Neural progenitor cell (in vitro differentiated cells): ENCODE results near the gene CBFA2T3. TPM values are rescaled to one million over a fixed set of nuclear protein-coding genes. Genes with fewer than 3 reads are reported as not detected.

Experiments used
- DNase-seq: peaks from one replicate; pipeline ENCODE4 v3.0.0-alpha.2; 2016; ENCODE audit warnings: low spot score
- H2AFZ ChIP-seq: fragments of 200-600 bp; sonication (generic); replicated peaks from 2 replicates; pipeline ENCODE4 v1.6.1; 2016; ENCODE audit warnings: antibody characterized with exemption
- H3F3A ChIP-seq: fragments of 200-600 bp; sonication (generic); 2 replicates; pipeline ENCODE4 v1.6.1; 2016; ENCODE audit warnings: antibody characterized with exemption, low read depth
- H3K27ac ChIP-seq: fragments of 200-600 bp; sonication (generic); 2 replicates; pipeline ENCODE4 v1.5.1; 2016; ENCODE audit warnings: mild to moderate bottlenecking
- H3K27me3 ChIP-seq: fragments of 200-600 bp; sonication (generic); 2 replicates; pipeline ENCODE4 v1.6.1; 2016; ENCODE audit warnings: mild to moderate bottlenecking, moderate library complexity
- H3K36me3 ChIP-seq: fragments of 200-600 bp; sonication (generic); 2 replicates; pipeline ENCODE4 v1.5.1; 2016
- H3K4me1 ChIP-seq: fragments of 200-600 bp; sonication (generic); 2 replicates; pipeline ENCODE4 v1.6.1; 2016; ENCODE audit warnings: mixed run types
- H3K4me2 ChIP-seq: fragments of 200-600 bp; sonication (generic); 2 replicates; pipeline ENCODE4 v1.6.1; 2016
- H3K4me3 ChIP-seq: fragments of 200-600 bp; sonication (generic); 2 replicates; pipeline ENCODE4 v1.5.1; 2016
- H3K79me2 ChIP-seq: fragments of 200-600 bp; sonication (generic); 2 replicates; pipeline ENCODE4 v1.6.1; 2016; ENCODE audit warnings: low read depth
- H3K9ac ChIP-seq: fragments of 200-600 bp; sonication (generic); 2 replicates; pipeline ENCODE4 v1.6.1; 2016
- H3K9me3 ChIP-seq: fragments of 200-600 bp; sonication (generic); 2 replicates; pipeline ENCODE4 v1.5.1; 2016; ENCODE audit warnings: low read depth
- H4K20me1 ChIP-seq: fragments of 200-600 bp; sonication (generic); 2 replicates; pipeline ENCODE4 v1.6.1; 2016; ENCODE audit warnings: low read depth
- H3K27ac Mint-ChIP-seq: 3 replicates; pipeline ENCODE4 v1.8.0; 2021; ENCODE audit warnings: mixed read lengths
- H3K27me3 Mint-ChIP-seq: 2 replicates; pipeline ENCODE4 v1.8.0; 2022; ENCODE audit warnings: low read depth, mild to moderate bottlenecking, inconsistent platforms, moderate library complexity, mixed read lengths; ENCODE audit not compliant: insufficient read depth
- H3K36me3 Mint-ChIP-seq: 3 replicates; pipeline ENCODE4 v1.8.0; 2021; ENCODE audit warnings: mixed read lengths
- H3K4me1 Mint-ChIP-seq: 3 replicates; pipeline ENCODE4 v1.8.0; 2021; ENCODE audit warnings: mixed read lengths
- H3K4me3 Mint-ChIP-seq: 3 replicates; pipeline ENCODE4 v1.8.0; 2021; ENCODE audit warnings: mild to moderate bottlenecking, moderate library complexity, mixed read lengths
- H3K9me3 Mint-ChIP-seq: 3 replicates; pipeline ENCODE4 v1.8.0; 2020; ENCODE audit warnings: mixed read lengths
- CTCF ChIP-seq: fragments of 200-600 bp; sonication (generic); IDR thresholded peaks from 2 replicates; pipeline ENCODE4 v1.5.1; 2017; ENCODE audit warnings: antibody characterized with exemption, mild to moderate bottlenecking
- EZH2 ChIP-seq: fragments of 200-600 bp; sonication (generic); IDR thresholded peaks from 2 replicates; pipeline ENCODE4 v1.6.1; 2017; ENCODE audit warnings: antibody characterized with exemption, mild to moderate bottlenecking, moderate library complexity
- EZH2phosphoT487 ChIP-seq: fragments of 200-600 bp; sonication (generic); IDR thresholded peaks from 2 replicates; pipeline ENCODE4 v1.6.1; 2017; ENCODE audit warnings: antibody characterized with exemption
- total RNA-seq: library from RNA; depleted of rRNA; stranded (reverse); fragments of >200 nt; gene quantifications from 2 replicates; pipeline ENCODE4 v1.2.3, GENCODE V29; 2015; ENCODE audit warnings: low replicate concordance

Gene CBFA2T3
- total RNA-seq, 1 donor from 2014 or later: 0.22 TPM

- no peaks in the 10 kb centered on the region for H4K20me1 ChIP-seq
- H3K9me3 ChIP-seq: no peaks in the 10 kb centered on the region
- H2AFZ ChIP-seq: no peak overlapping the region
- no peak overlapping the region for H3K9ac ChIP-seq
- H3K9me3 Mint-ChIP-seq: no peaks in the 10 kb centered on the region
- H3K4me3 ChIP-seq: no peak overlapping the region
- H3K27ac Mint-ChIP-seq: peak overlapping the region; percentile 42
- H3K27ac ChIP-seq: no peak overlapping the region
- no peaks in the 10 kb centered on the region for H3K27me3 ChIP-seq
- no peak overlapping the region for H3K4me3 Mint-ChIP-seq
- no peaks in the 10 kb centered on the region for H3K79me2 ChIP-seq
- H3K36me3 ChIP-seq: no peaks in the 10 kb centered on the region
- peaks cover 9% of the 10 kb centered on the region for H3K27me3 Mint-ChIP-seq
- H3K4me1 Mint-ChIP-seq: peaks cover 12% of the 10 kb centered on the region
- no peaks in the 10 kb centered on the region for H3F3A ChIP-seq
- H3K4me2 ChIP-seq: no peak overlapping the region
- DNase-seq: no peak
- TF ChIP-seq EZH2 (no peak), EZH2phosphoT487 (no peak), CTCF (no peak)
- H3K4me1 ChIP-seq: peaks cover 7% of the 10 kb centered on the region
- H3K36me3 Mint-ChIP-seq: no peaks in the 10 kb centered on the region
Observed at GRCh38 chr16:88877564-88878289, 99.3 kb downstream of the CBFA2T3 start.

GRCh38 chr16:88876942-88877526 is 100.0 kb downstream of the CBFA2T3 start:
- Histone ChIP-seq H3F3A (no peaks in the 10 kb centered on the region), H3K36me3 (no peaks in the 10 kb centered on the region), H3K27ac (no peak overlapping the region), H3K4me3 (no peak overlapping the region), H3K4me2 (no peak overlapping the region), H3K9me3 (no peaks in the 10 kb centered on the region), H3K79me2 (no peaks in the 10 kb centered on the region), H3K27me3 (no peaks in the 10 kb centered on the region), H3K4me1 (peaks cover 7% of the 10 kb centered on the region), H4K20me1 (no peaks in the 10 kb centered on the region), H3K9ac (no peak overlapping the region), H2AFZ (no peak overlapping the region)
- DNase-seq: no peak
- TF ChIP-seq EZH2 (no peak), CTCF (no peak), EZH2phosphoT487 (no peak)
- H3K27ac Mint-ChIP-seq: no peak overlapping the region
- peaks cover 9% of the 10 kb centered on the region for H3K27me3 Mint-ChIP-seq
- peaks cover 12% of the 10 kb centered on the region for H3K4me1 Mint-ChIP-seq
- no peaks in the 10 kb centered on the region for H3K36me3 Mint-ChIP-seq
- no peak overlapping the region for H3K4me3 Mint-ChIP-seq
- H3K9me3 Mint-ChIP-seq: no peaks in the 10 kb centered on the region

GRCh38 chr16:88875703-88876234 is 101.2 kb downstream of the CBFA2T3 start:
- Mint-ChIP-seq H3K4me3 (no peak overlapping the region), H3K27me3 (peaks cover 9% of the 10 kb centered on the region), H3K4me1 (peaks cover 12% of the 10 kb centered on the region), H3K27ac (no peak overlapping the region), H3K36me3 (no peaks in the 10 kb centered on the region), H3K9me3 (no peaks in the 10 kb centered on the region)
- no peaks in the 10 kb centered on the region for H3F3A ChIP-seq
- H3K36me3 ChIP-seq: no peaks in the 10 kb centered on the region
- peaks cover 6% of the 10 kb centered on the region for H3K4me1 ChIP-seq
- H3K27me3 ChIP-seq: no peaks in the 10 kb centered on the region
- no peak overlapping the region for H3K9ac ChIP-seq
- H4K20me1 ChIP-seq: no peaks in the 10 kb centered on the region
- no peak for DNase-seq
- no peaks in the 10 kb centered on the region for H3K9me3 ChIP-seq
- TF ChIP-seq CTCF (no peak), EZH2phosphoT487 (no peak), EZH2 (no peak)
- no peak overlapping the region for H2AFZ ChIP-seq
- H3K27ac ChIP-seq: no peak overlapping the region
- H3K79me2 ChIP-seq: no peaks in the 10 kb centered on the region
- no peak overlapping the region for H3K4me3 ChIP-seq
- no peak overlapping the region for H3K4me2 ChIP-seq
